HUES64 (cell line): ENCODE data around the gene AKNA. TPM values are rescaled to one million over a fixed set of nuclear protein-coding genes. Genes with fewer than 3 reads are reported as not detected.
A peak's percentile ranks its signal among the peaks of the same experiment; 100 is the strongest.

ENCODE experiments used
- H3K27ac ChIP-seq: 2 replicates; pipeline ENCODE4 v1.7.0; 2013; ENCODE audit warnings: low read depth, low read length, inconsistent platforms
- H3K27me3 ChIP-seq: 2 replicates; pipeline ENCODE4 v1.6.1; 2013; ENCODE audit warnings: mild to moderate bottlenecking, low read length; ENCODE audit not compliant: insufficient read depth
- H3K36me3 ChIP-seq: 2 replicates; pipeline ENCODE4 v1.6.1; 2013; ENCODE audit warnings: mild to moderate bottlenecking, low read length; ENCODE audit not compliant: insufficient read depth
- H3K4me1 ChIP-seq: 2 replicates; pipeline ENCODE4 v1.6.1; 2013; ENCODE audit warnings: mild to moderate bottlenecking, low read length, moderate library complexity; ENCODE audit not compliant: insufficient read depth
- H3K4me3 ChIP-seq: 2 replicates; pipeline ENCODE4 v1.5.1; 2013; ENCODE audit warnings: mild to moderate bottlenecking, low read length, moderate library complexity
- H3K9ac ChIP-seq: 2 replicates; pipeline ENCODE4 v1.6.1; 2013; ENCODE audit warnings: mild to moderate bottlenecking, low read depth, low read length
- H3K9me3 ChIP-seq: 2 replicates; pipeline ENCODE4 v1.6.1; 2013; ENCODE audit warnings: low read depth, low read length; ENCODE audit not compliant: insufficient read depth
- WGBS: fragments of 150-250, 120-280 bp; methylation state at CpG from one replicate; pipeline ENCODE4 v1.1.7; 2013; ENCODE audit warnings: missing lambda C conversion rate; 5-methylcytosine and 5-hydroxymethylcytosine counted together
- polyA plus RNA-seq, 2 experiments: library from polyadenylated mRNA; stranded (reverse); fragments of 50-300 nt; gene quantifications; one replicate each; pipeline ENCODE4 v1.2.3, GENCODE V29; 2013

Gene AKNA
- polyA plus RNA-seq (2013, experiment 1 of 2), result 17.8 TPM
- polyA plus RNA-seq (2013, experiment 2 of 2), result 18.9 TPM

- H3K9me3 ChIP-seq, result no peaks in the 10 kb centered on the region
- H3K27me3 ChIP-seq, result no peaks in the 10 kb centered on the region
- H3K36me3 ChIP-seq, result no peaks in the 10 kb centered on the region
- peak within 1 kb of the TSS; percentile 54 for H3K27ac ChIP-seq
- peak within 1 kb of the TSS; percentile 50 for H3K9ac ChIP-seq
- H3K4me1 ChIP-seq, result peaks cover 49% of the 10 kb centered on the region
- peak within 1 kb of the TSS; percentile 48 for H3K4me3 ChIP-seq
- WGBS, result 12% methylated on average over 25 of the region's 25 CpGs
Observed at GRCh38 chr9:114387680-114388356, at the start of gene AKNA. AKNA (minus strand) TSS chr9:114387982; CDS start chr9:114381333, 6,649 bp downstream.

DNA sequence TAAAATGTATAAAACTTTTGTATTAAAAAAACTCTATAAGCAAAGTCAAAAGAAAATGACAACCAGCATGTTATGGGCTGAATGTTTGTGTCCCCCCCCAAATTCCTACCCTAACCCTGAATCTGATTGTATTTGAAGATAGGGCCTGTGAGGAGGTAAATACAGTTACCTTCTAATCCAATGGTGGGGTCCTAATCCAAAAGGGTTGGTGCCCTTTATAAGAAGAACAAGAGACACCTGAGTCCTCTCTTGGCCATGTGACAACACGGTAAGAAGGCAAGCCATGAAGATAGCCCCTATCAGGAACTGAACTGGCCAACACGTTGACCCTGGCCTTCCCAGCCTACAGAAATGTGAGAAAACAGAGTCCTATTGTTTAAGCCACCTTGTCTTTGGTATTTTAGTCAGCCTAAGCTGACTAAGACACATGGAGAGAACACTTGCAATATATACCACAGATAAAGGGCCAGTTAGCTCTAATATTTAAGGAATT is 49.7 kb upstream of the AKNA start:
- Histone ChIP-seq H3K27ac (no peak overlapping the region), H3K4me3 (no peak overlapping the region), H3K9ac (no peak overlapping the region), H3K36me3 (no peaks in the 10 kb centered on the region), H3K9me3 (no peaks in the 10 kb centered on the region), H3K4me1 (no peaks in the 10 kb centered on the region), H3K27me3 (no peaks in the 10 kb centered on the region)
- 81% methylated on average over 2 of the region's 2 CpGs for WGBS

DNA sequence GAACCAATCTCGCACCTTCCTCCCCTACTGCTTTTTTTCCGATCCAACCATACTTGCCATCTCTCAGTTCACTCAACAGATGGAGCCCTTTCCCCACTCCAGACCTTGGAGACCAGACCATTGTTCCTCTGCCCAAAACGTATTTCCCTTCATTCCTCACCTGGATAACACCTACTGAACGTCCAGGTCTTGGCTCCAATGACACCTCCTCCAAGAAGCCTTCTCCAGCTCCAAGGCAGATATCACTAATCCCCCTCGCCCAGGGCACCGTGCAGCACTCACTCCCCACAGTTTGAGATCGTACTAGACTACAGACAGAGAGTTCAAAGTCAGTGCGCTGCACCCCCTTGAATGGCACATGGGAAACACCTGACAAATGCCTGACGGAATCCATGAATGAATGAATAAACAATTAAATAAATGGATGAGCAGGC is 47.1 kb upstream of the AKNA start:
- WGBS, result 41% methylated on average over 9 of the region's 9 CpGs
- no peak overlapping the region for H3K4me3 ChIP-seq
- no peaks in the 10 kb centered on the region for H3K4me1 ChIP-seq
- no peaks in the 10 kb centered on the region for H3K36me3 ChIP-seq
- no peak overlapping the region for H3K27ac ChIP-seq
- no peaks in the 10 kb centered on the region for H3K27me3 ChIP-seq
- H3K9ac ChIP-seq, result no peak overlapping the region
- H3K9me3 ChIP-seq, result no peaks in the 10 kb centered on the region

DNA sequence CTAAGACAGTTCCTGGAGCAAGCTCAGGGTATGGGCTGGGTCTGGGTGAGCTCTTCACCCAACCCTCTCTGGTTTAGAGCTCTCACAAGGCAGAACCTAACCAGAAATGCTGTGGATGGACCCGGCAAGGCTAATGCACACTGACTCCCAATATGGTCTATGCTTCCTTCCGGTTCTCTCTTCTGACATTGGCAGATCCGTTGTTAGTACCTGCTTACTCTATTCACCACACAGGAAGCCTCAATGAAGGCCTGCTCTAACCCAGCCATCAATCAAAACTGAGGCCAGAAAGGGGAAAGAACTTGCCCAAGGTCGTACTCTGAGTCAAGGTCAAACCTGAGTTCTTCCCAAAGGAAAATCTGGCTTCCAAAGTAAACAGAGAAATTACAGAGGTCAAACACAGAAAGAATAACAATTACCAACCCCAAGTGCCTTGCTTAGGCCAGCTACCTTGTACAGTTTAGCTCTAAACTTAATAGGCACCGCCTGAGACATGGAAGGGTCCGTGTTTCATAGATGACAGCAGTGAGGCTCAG is 46.0 kb upstream of the AKNA start:
- H3K27me3 ChIP-seq, result no peaks in the 10 kb centered on the region
- H3K27ac ChIP-seq, result no peak overlapping the region
- H3K4me3 ChIP-seq, result no peak overlapping the region
- WGBS, result 73% methylated on average over 6 of the region's 6 CpGs
- no peaks in the 10 kb centered on the region for H3K9me3 ChIP-seq
- H3K9ac ChIP-seq, result no peak overlapping the region
- no peaks in the 10 kb centered on the region for H3K36me3 ChIP-seq
- no peaks in the 10 kb centered on the region for H3K4me1 ChIP-seq

DNA sequence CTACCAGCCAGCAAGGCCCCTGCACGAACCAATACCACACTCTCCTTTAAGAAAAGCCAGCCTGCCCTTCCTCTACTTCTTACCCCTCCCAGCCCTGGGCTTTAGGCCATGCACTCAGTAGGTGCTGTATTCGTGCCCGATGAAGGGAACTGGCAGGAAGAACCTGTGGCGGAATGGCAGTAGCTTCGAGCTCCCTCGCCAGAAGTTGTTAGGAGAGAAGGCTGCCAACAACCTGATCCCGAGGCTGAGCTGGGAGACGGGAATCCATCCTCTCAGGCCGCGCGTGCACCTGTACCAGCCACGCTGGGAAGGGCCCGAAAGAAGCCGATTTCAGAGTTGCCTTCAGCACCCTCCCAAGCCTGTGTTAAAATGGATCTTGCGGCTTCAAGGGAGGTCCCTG is 45.3 kb upstream of the AKNA start:
- 92% methylated on average over 15 of the region's 15 CpGs for WGBS
- Histone ChIP-seq H3K27ac (no peak overlapping the region), H3K27me3 (no peaks in the 10 kb centered on the region), H3K4me1 (no peaks in the 10 kb centered on the region), H3K9ac (no peak overlapping the region), H3K4me3 (no peak overlapping the region), H3K9me3 (no peaks in the 10 kb centered on the region), H3K36me3 (no peaks in the 10 kb centered on the region)

GRCh38 chr9:114432323-114433067 is 44.7 kb upstream of the AKNA start:
- Histone ChIP-seq H3K27me3 (no peaks in the 10 kb centered on the region), H3K9me3 (no peaks in the 10 kb centered on the region), H3K36me3 (no peaks in the 10 kb centered on the region), H3K4me3 (no peak overlapping the region), H3K27ac (no peak overlapping the region), H3K4me1 (no peaks in the 10 kb centered on the region), H3K9ac (no peak overlapping the region)
- WGBS, result 77% methylated on average over 6 of the region's 6 CpGs

DNA sequence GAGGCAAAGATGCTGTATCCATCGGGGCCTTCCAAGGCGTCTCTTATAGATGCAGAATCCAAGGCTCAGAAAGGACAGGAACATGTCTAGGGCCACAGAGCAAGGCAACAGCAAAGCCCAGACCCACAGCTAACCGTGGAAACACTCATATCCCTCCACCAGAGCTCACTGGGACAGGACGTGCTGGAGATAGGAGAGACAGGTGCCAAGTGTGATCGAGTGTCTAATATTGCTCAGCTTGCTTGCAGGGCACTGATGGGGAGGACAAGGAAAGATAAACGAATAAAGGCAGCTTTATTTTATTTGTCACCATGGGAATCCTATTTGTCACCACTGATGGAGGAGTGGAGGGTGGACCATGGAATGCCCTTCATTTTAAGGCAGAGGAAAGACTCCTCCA is 44.0 kb upstream of the AKNA start:
- Histone ChIP-seq H3K9me3 (no peaks in the 10 kb centered on the region), H3K4me3 (no peak overlapping the region), H3K27ac (no peak overlapping the region), H3K4me1 (no peaks in the 10 kb centered on the region), H3K27me3 (no peaks in the 10 kb centered on the region), H3K36me3 (no peaks in the 10 kb centered on the region), H3K9ac (no peak overlapping the region)
- 89% methylated on average over 6 of the region's 6 CpGs for WGBS

GRCh38 chr9:114431003-114431402 is 43.2 kb upstream of the AKNA start:
- no peak overlapping the region for H3K9ac ChIP-seq
- no peak overlapping the region for H3K4me3 ChIP-seq
- no peaks in the 10 kb centered on the region for H3K9me3 ChIP-seq
- H3K27ac ChIP-seq, result no peak overlapping the region
- no peaks in the 10 kb centered on the region for H3K4me1 ChIP-seq
- no peaks in the 10 kb centered on the region for H3K36me3 ChIP-seq
- WGBS, result 90% methylated on average over 4 of the region's 4 CpGs
- H3K27me3 ChIP-seq, result no peaks in the 10 kb centered on the region

DNA sequence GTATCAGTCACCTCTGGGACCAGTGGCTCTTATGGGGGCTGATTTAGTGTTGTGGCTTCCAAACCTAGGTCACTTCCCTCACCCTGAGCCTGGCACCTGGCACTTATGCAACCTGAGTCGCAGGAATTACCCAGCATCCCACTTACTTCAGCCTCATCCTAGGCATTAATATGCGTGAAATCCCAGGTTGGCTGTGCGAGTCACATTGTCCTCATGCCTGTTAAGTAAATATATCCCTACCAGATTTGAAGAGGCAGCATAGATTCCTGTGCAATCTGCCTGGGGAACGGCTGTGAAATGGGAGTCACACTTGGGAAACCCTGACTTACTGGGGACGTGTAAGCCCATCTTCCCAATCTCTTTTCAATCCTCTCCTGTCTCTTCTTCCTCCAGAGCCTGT is 42.7 kb upstream of the AKNA start:
- Histone ChIP-seq H3K9me3 (no peaks in the 10 kb centered on the region), H3K36me3 (no peaks in the 10 kb centered on the region), H3K4me3 (no peak overlapping the region), H3K4me1 (no peaks in the 10 kb centered on the region), H3K27ac (no peak overlapping the region), H3K9ac (no peak overlapping the region), H3K27me3 (no peaks in the 10 kb centered on the region)
- WGBS, result 86% methylated on average over 5 of the region's 5 CpGs

DNA sequence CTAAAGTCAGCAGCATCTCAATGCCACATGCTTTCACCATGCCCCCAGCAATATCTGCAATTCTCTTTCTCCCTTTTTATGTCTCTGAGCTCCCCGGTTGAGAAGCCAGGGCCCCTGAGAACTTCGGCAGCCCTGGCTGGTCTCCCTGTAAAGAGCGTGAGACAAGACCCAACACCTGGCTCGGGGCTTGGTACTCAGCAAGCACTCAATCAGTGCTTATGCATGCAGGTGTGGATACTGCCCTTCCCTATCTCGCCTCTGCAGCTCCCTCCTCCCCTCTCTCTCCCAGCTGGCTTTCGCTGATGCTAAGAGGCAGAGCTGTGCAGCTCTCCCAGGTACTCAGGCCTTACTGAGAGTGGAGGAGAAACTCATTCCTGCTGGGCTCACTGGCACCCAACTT is 41.7 kb upstream of the AKNA start:
- no peaks in the 10 kb centered on the region for H3K9me3 ChIP-seq
- 90% methylated on average over 6 of the region's 6 CpGs for WGBS
- H3K36me3 ChIP-seq, result no peaks in the 10 kb centered on the region

DNA sequence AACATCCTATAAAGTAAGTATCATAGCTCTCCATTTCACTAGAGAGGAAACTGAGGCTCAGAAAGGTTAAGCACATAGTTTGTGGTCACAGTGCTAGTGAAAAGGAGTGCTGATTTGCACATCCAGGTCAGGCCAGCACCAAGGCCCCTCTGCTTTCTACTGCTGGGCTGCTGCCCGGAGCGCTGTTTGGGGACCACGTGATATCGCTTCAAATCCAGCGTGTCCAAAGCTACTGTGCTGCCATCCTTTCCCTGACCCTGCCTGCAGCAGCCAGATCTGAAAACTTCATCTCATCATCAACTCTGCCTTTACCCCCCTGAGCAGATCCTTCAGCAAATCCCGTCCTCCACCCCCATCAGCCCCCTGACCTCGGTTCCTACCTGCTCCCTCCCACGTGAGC is 40.7 kb upstream of the AKNA start:
- no peaks in the 10 kb centered on the region for H3K36me3 ChIP-seq
- H3K4me1 ChIP-seq, result no peaks in the 10 kb centered on the region
- H3K9ac ChIP-seq, result no peak overlapping the region
- 93% methylated on average over 8 of the region's 8 CpGs for WGBS
- no peaks in the 10 kb centered on the region for H3K27me3 ChIP-seq
- no peaks in the 10 kb centered on the region for H3K9me3 ChIP-seq
- H3K4me3 ChIP-seq, result no peak overlapping the region
- no peak overlapping the region for H3K27ac ChIP-seq

More for the DNA sequence above, 41.7 kb upstream of the AKNA start:
- H3K27ac ChIP-seq, result no peak overlapping the region
- H3K4me1 ChIP-seq, result no peaks in the 10 kb centered on the region
- H3K9ac ChIP-seq, result no peak overlapping the region
- H3K27me3 ChIP-seq, result no peaks in the 10 kb centered on the region
- no peak overlapping the region for H3K4me3 ChIP-seq
